ENCODE data around the gene GSTM4. TPM values are rescaled to one million over a fixed set of nuclear protein-coding genes. Genes with fewer than 3 reads are reported as not detected.

The GSTM4 gene
- total and polyA plus RNA-seq, 2 of the 4 experiments (the other 2 are of a cell fraction) = 10.4 to 37.8 TPM

- peak overlapping the region; percentile 87 for H4K5ac ChIP-seq (ENCODE audit: low read depth, low read length)
- no TSS peak for BruUV-seq (replicated peaks)
- H3K27ac ChIP-seq (ENCODE audit: insufficient read depth, low read length) = peak overlapping the region; percentile 77
- peak overlapping the region; percentile 88 for H3K4ac ChIP-seq (ENCODE audit: low read depth, low read length)
- H2AFZ ChIP-seq (replicated peaks; ENCODE audit: low read length, poor library complexity) = peak overlapping the region; percentile 86
- H3K4me2 ChIP-seq (ENCODE audit: low read depth, low read length) = peak overlapping the region; percentile 17
- dilution Hi-C loops (cut with HindIII; ENCODE audit: low sequenced_read_pairs, unreplicated experiment) = no loop called here
- peak; percentile 19 for ATAC-seq (ENCODE audit: low read depth)
- no peak overlapping the region for H3K4me3 ChIP-seq (ENCODE audit: insufficient read depth, low read depth, low read length)
- H4K91ac ChIP-seq (ENCODE audit: insufficient read depth, low read depth, low read length) = peak overlapping the region; percentile 86
- H2BK20ac ChIP-seq (ENCODE audit: low read depth, low read length) = peak overlapping the region; percentile 57
- peak overlapping the region; percentile 90 for H2BK5ac ChIP-seq (ENCODE audit: low read depth, low read length, poor library complexity, severe bottlenecking)
- H3K56ac ChIP-seq (ENCODE audit: extremely low read depth, insufficient read depth, low read length) = peak overlapping the region; percentile 67
- POLR2A ChIA-PET (ENCODE audit: unreplicated experiment) = interaction anchor here (0.6 to 1.0 kb wide), 2 partner anchors 38 to 69 kb away, joined by 3 to 5 read pairs; partner anchors contain the start of genes GNAI3 and GSTM4
- intact Hi-C loops (cut with micrococcal nuclease) = no loop called here
- peak overlapping the region; percentile 73 for H3K23ac ChIP-seq (ENCODE audit: low read depth, low read length)
- in situ Hi-C loops (cut with MboI; ENCODE audit: low sequenced_read_pairs) = no loop called here
- H3K4me1 ChIP-seq (ENCODE audit: control insufficient read depth, insufficient read depth, low read length) = peaks cover 36% of the 10 kb centered on the region
- H3K9me3 ChIP-seq (ENCODE audit: control insufficient read depth, insufficient read depth, low read length) = no peaks in the 10 kb centered on the region
- CTCF ChIA-PET = interaction anchor here (1.0 kb wide), 1 partner anchor 17 kb away, joined by 3 read pairs; no protein-coding TSS in a partner anchor
- peak overlapping the region; percentile 85 for H3K14ac ChIP-seq (replicated peaks; ENCODE audit: low read depth, low read length)
- peaks cover 15% of the 10 kb centered on the region for H4K20me1 ChIP-seq (ENCODE audit: insufficient read depth, low read length)
- H3K79me1 ChIP-seq (ENCODE audit: low read depth in 1 of 2, low read length in 2 of 2) = peaks cover 16 to 72% of the 10 kb centered on the region in 2 experiments; a peak in 3 of 4 replicates
- H4K8ac ChIP-seq (ENCODE audit: low read depth in 2 of 2, low read length in 2 of 2) = peak overlapping the region; percentile 63 to 86
- H2AK5ac ChIP-seq (ENCODE audit: low read depth, low read length) = peak overlapping the region; percentile 83
- peak overlapping the region; percentile 88; the same call in 2 of the 3 replicates for H2BK15ac ChIP-seq (ENCODE audit: low read depth, low read length)
- peak overlapping the region; percentile 88 for H2AK9ac ChIP-seq (replicated peaks; ENCODE audit: low read depth, low read length, poor library complexity)
- TF ChIP-seq CHD1 (IDR thresholded peaks at IDR 0.05; ENCODE audit: low read depth, low read length) = no peak
- TF ChIP-seq BHLHE40 (IDR thresholded peaks at IDR 0.05; ENCODE audit: low read depth, low read length) = peak; percentile 50; the same call in 1 of the 2 replicates
- TF ChIP-seq MAZ (IDR thresholded peaks at IDR 0.05; ENCODE audit: borderline replicate concordance, low read depth, low read length) = peak; percentile 28; the same call in 1 of the 2 replicates
- TF ChIP-seq CEBPB (IDR thresholded peaks at IDR 0.05; ENCODE audit: low read depth, low read length) = peak; percentile 95
- TF ChIP-seq ELK1 (IDR thresholded peaks at IDR 0.05; ENCODE audit: borderline replicate concordance, low read depth, low read length) = no peak
- no peak for TF ChIP-seq USF2 (IDR thresholded peaks at IDR 0.05; ENCODE audit: low read depth, low read length)
- TF ChIP-seq RCOR1 (IDR thresholded peaks at IDR 0.05; ENCODE audit: insufficient replicate concordance, low read length) = peak; percentile 70
- no peak for TF ChIP-seq SMC3 (IDR thresholded peaks at IDR 0.05; ENCODE audit: low read depth, low read length)
- peak; percentile 96 for TF ChIP-seq FOS (IDR thresholded peaks at IDR 0.05; ENCODE audit: low read depth, low read length)
- TF ChIP-seq MAFK (IDR thresholded peaks at IDR 0.05; ENCODE audit: low read depth, low read length) = no peak
- TF ChIP-seq RFX5 (IDR thresholded peaks at IDR 0.05; ENCODE audit: low read depth, low read length) = no peak
- TF ChIP-seq RAD21 (IDR thresholded peaks at IDR 0.05; ENCODE audit: low read length) = peak; percentile 18; the same call in 1 of the 2 replicates
- no peaks in the 10 kb centered on the region for H3K36me3 ChIP-seq (ENCODE audit: control insufficient read depth, insufficient read depth, low read length)
- no peaks in the 10 kb centered on the region for H3K27me3 ChIP-seq (ENCODE audit: control insufficient read depth, insufficient read depth, low read length)
- peak; percentile 97 for DNase-seq
- H2BK120ac ChIP-seq (ENCODE audit: low read depth, low read length) = peak overlapping the region; percentile 81
- H3K18ac ChIP-seq (ENCODE audit: low read depth, low read length) = peak overlapping the region; percentile 83
- peak overlapping the region; percentile 32; the same call in 1 of the 2 replicates for H3K9ac ChIP-seq (ENCODE audit: low read depth, low read length)
- peaks cover 45% of the 10 kb centered on the region for H3K9me1 ChIP-seq (ENCODE audit: insufficient read depth, low read length)
- no CpG with 5 or more reads among the region's 3 CpGs for WGBS, 2 experiments (ENCODE audit: extremely low coverage in 2 of 2, insufficient read length in 1 of 2)
These were observed 38.6 kb upstream of the GSTM4 start for GRCh38 chr1:109617291-109617801.
